ENCODE measurements around the gene KLHL6. TPM values are rescaled to one million over a fixed set of nuclear protein-coding genes. Genes with fewer than 3 reads are reported as not detected.

Gene KLHL6
- polyA plus RNA-seq, 6 donors from 2014 or later: 5.0 to 22.1 (median 12.7) TPM

DNA sequence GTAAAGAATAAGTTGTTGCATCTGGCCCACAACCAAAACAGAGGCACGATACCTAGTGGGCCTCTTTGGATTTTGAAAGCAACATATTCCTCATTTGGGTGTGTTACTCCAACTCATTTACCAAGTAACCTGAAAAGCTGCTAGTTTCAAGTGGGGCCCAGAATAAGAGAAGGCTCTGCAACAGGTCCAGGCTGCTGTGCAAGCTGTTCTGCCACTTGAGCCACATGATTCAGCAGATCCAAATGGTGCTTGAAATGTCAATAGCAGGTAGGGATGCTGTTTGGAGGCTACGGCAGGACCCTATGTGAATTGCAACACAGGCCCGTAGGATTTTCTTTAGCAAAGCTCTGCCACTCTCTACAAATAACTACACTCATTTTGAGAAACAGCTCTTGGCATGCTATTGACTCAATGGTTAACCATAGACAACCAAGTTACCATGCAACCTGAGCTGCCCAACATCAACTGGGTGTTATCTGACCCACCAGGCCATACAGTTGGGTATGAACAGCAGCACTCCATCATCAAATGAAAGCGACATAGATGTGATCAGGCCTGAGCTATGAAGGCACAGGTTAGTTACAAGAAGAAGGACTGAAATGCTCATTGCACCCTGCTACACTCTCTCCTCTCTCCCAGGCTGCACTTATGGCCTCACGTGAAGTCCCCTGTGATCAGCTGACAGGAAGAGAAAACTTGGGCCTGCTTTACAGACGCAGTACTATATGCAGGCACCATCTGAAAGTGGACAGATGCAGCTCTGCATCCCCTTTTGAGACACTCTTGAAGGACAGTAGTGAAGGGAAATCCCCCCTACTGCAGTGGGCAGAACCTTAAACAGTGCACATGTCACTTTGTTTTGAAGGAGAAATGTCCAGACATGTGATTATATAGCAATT, 117.6 kb downstream of the KLHL6 start:
- peaks cover 0 to 11% of the 10 kb centered on the region in 2 donors for H3K36me3 Mint-ChIP-seq
- DNase-seq (no peak), ATAC-seq (ENCODE audit: low read depth in 2 of 2) (no peak)
- H3K27me3 Mint-ChIP-seq: peaks cover 5 to 24% (median 18%) of the 10 kb centered on the region in 3 donors
- peak overlapping the region in 1 of 6 donors; percentile 16 for H3K27ac Mint-ChIP-seq
- H3K9me3 Mint-ChIP-seq: peaks cover 1 to 23% (median 7%) of the 10 kb centered on the region in 7 donors
- H3K4me3 Mint-ChIP-seq: no peak overlapping the region
- H3K4me1 Mint-ChIP-seq: peaks cover 4 to 9% (median 7%) of the 10 kb centered on the region in 3 donors

Other genes starting within 250 kb of the KLHL6 start
- not detected for gene MCF2L2, start 127.1 kb downstream of the KLHL6 start, polyA plus RNA-seq (ENCODE audit: low read depth in 6 of 6)
- gene KLHL24, start 79.9 kb upstream of the KLHL6 start, polyA plus RNA-seq (ENCODE audit: low read depth in 6 of 6): 10 to 100 TPM; 46.7 to 84.9 (median 65.3) TPM
- 1 to 10 TPM; 2.5 to 7.3 (median 3.9) TPM for gene YEATS2, start 142.1 kb upstream of the KLHL6 start, polyA plus RNA-seq (ENCODE audit: low read depth in 6 of 6)

All from naive B cell (primary cell).